GM18870 (cell line): ENCODE results near the gene FNBP1.

Experiments
- ATAC-seq: cut with Tn5 transposase; IDR thresholded peaks from one replicate; pipeline ENCODE4 v1.9.1; 2021; ENCODE audit warnings: moderate library complexity; ENCODE audit not compliant: unreplicated experiment

Gene FNBP1

DNA sequence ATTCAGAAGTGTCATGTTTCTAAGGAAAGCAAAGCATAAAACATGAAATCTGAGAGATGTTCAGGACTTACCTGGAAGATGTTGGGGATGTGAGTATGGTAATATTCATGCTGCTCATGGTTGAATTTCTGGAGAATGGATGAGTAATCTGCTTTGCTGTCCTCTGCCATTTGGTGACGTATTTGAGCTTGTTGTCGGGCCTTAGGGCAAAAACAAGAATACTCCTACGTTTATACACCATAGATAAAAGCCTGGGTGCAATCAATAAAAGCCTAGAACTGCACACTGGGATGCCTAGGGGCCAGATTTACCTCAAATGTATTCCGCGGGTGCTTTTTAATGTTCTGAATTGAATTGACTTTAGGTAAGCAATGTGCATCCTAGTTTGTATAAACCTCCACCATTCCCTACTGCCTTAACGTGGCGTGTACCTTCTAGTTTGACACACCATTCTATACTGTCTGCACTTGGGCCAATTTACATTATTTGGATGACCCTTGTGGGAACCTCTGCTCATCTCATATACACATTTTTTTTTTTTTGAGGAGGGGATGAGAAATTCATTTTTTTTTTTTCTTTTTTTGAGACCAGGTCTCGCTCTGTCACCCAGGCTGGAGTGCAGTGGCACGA lies 113.4 kb downstream of the FNBP1 start:
- no peak for ATAC-seq

- ATAC-seq, result no peak
Observed at GRCh38 chr9:129923589-129923988, 119.4 kb downstream of the FNBP1 start.

DNA sequence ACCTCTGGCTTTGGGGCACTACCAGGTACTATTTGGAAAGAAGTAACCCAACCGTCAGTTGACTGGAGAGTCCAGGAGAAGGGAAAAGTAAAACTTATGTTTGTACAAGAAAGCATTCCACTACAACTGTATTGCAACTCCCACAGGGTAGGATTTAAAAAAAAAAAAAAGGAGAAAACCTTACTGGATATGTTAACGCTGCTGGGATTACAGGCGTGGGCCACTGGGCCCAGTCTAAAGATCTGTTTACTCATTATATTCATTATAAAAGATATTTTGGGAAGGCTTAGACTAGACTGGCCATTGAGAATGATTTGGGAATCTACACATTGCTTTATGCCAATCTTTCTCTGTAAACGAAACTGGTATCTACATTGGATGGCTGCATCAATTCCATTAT lies 121.1 kb downstream of the FNBP1 start:
- no peak for ATAC-seq

DNA sequence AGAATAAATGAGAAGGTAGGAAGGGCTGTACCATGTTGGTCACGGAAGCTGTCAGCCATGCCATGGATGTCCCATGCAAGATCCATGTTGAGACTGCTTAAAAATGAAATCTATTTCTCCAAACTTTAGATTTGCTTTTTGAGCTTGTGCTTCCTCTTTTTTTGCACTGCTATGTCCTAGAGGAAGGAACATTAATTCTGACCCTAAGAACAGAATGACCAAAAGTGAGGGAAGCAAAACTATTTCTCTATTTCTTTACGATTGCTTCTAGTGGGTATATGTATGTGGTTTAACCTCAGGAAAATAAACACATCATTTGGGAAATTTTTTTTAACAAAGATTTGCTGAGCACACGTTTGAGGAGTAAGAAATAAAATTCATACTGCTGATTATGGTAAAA lies 123.1 kb downstream of the FNBP1 start:
- no peak for ATAC-seq

DNA sequence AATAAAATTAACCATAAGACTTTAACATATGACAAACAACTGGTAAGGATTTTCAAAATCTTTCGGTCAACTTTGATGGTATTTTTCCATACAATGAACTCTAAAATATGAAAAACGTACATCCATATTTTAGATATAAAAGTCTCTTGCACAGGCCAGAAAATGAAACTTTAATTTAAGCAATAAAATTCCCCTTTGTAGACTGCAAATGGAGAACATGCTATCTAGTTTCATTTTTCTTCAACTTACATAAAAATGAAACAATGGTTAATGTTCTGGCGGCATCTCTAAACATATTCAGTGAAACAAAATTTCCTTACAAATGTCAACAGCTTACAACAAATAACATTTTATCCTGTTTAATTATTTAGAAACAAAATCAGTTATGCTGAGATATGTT lies 123.7 kb downstream of the FNBP1 start:
- ATAC-seq, result no peak

- no peak for ATAC-seq
Observed at GRCh38 chr9:129918296-129918950, 124.6 kb downstream of the FNBP1 start.

- ATAC-seq, result no peak
Observed at GRCh38 chr9:129916707-129917106, 126.3 kb downstream of the FNBP1 start.

DNA sequence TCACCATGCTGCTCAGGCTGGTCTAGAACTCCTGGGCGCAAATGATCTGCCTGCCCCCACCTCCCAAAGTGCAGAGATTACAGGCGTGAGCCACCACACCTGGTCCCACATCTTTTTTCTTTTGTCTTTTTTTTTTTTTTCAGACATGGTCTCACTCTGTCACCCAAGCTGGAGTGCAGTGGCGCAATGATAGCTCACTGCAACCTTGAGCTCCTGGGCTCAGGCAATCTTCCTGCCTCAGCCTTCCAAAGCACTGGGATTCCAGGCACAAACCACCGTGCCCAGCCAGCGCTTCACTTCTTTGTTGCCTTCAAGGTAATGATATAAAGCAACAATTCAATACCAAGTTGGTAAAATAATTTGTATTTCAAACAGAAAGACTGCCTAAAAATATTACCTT lies 128.9 kb downstream of the FNBP1 start:
- ATAC-seq, result no peak

DNA sequence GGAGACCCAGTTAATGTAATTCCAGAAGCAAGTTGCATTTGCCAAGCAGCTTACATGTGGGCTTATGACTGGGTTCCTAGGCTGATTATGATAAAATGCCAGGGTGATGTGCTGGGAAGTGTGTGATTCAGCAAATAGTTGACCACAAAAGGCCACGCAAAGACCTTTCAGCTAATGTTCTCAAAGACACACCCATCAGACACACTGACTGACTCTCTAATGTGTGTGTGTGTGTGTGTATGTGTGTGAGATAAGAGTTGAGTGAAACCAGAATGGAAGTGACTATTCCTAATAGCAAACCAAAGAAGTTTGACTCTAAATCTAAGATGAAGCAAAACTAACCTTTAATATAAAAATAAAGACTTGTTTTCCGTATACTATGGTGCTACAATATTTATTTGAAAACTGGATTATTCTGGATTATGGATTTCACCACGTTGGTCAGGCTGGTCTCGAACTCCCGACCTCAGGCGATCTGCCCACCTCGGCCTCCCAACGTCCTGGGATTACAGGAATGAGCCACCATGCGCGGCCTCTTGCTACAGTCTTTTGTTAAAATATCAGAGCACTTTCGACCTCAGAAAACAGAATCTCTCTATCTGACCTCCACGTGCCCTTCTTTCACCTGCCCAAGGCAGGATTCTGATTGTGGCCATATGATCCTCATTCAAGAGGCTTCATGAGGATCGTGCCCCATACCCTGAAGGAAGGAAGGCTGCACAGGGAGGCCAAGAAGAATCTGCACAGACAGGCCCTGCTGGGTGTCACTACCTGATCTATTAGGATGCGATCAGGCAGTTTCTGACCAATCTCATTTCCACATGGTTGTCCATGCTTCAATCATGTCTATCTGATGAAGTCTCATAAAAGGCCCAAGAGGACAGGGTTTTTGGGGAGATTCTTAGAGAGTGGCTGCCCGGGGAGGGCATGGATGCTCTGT lies 132.1 kb downstream of the FNBP1 start:
- no peak for ATAC-seq

DNA sequence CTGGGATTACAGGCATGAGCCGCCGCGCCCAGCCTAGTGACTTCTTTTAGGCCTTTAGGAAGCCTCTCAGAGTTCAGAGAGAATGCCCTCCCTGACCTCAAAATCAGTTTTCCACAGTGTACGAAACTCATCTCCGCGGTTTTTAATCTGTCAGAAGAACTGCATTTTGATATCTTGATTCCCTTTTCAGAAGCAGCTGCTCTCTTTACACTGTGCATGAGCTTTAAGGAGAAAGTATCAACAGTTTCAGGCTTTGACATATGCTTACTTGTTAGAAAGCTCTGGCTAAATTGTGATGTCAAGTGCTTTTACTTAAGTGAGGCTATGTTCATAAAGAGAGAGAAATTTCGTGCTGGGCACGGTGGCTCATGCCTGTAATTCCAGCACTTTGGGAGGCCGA lies 133.1 kb downstream of the FNBP1 start:
- no peak for ATAC-seq

- ATAC-seq, result no peak
Observed at GRCh38 chr9:129908906-129909305, 134.1 kb downstream of the FNBP1 start.

- ATAC-seq, result no peak
Observed at GRCh38 chr9:129907201-129907600, 135.8 kb downstream of the FNBP1 start.

GRCh38 chr9:129906298-129906697 lies 136.7 kb downstream of the FNBP1 start:
- ATAC-seq, result no peak

- no peak for ATAC-seq
Observed at GRCh38 chr9:129904734-129905133, 138.3 kb downstream of the FNBP1 start.

GRCh38 chr9:129902740-129903134 lies 140.3 kb downstream of the FNBP1 start:
- no peak for ATAC-seq

GRCh38 chr9:129901993-129902739 lies 140.8 kb downstream of the FNBP1 start:
- no peak for ATAC-seq

- peak; percentile 76 for ATAC-seq
Observed at GRCh38 chr9:129900263-129901027, 142.5 kb downstream of the FNBP1 start.

DNA sequence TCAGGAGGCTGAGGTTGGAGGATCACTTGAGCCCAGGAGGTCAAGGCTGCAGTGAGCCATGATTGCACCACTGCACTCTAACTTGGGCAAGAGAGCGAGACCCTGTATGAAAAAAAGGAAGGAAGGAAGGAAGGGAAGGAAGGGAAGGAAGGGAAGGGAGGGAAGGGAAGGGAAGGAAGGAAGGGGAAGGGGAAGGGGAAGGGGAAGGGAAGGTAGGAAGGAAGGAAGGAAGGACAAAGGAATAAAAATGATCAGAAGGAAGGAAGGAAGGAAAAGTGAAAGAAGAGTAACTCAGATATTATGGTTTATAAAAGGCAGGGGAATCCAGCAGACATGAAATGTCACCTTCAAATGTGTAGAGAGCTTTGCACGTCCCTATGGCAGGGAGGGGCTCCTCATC lies 143.4 kb downstream of the FNBP1 start:
- no peak for ATAC-seq

- ATAC-seq, result no peak
Observed at GRCh38 chr9:129898185-129898584, 144.8 kb downstream of the FNBP1 start.

DNA sequence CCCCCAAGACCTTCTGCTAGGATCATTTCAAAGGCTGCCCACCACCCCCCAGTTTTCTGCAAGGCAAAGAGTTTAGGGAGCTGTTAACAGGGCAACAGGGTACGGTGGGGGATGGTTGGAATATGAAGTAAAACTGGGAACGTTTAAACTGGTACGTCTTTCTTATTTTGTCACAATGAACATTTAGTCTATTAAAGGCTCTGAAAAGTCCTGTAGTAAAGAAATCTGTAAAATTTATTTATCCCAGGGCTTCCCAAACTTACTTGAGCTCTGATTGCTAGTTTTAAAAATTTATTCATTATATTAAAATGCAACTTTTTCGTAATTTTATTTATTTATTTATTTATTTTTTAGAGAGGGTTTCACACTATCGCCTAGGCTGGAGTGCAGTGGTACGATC lies 145.7 kb downstream of the FNBP1 start:
- no peak for ATAC-seq
